ENCODE data around the gene JAZF1. TPM values are rescaled to one million over a fixed set of nuclear protein-coding genes. Genes with fewer than 3 reads are reported as not detected.

JAZF1 gene
- total and polyA plus RNA-seq, 2 of the 8 experiments (the other 6 are each of a cell fraction or from before 2014, with no cell fraction given): 2.6 to 21.8 TPM

GRCh38 chr7:28037220-28038010 is 143.2 kb downstream of the JAZF1 start:
- Histone ChIP-seq H4K5ac (ENCODE audit: insufficient read length, low read depth, low read length) (no peak overlapping the region), H3K9ac (replicated peaks in 1 of 4; ENCODE audit: extremely low read depth in 1 of 4, low read depth in 3 of 4, low read length in 3 of 4) (no peak overlapping the region), H3K23ac (ENCODE audit: insufficient read length) (no peak overlapping the region), H2BK5ac (ENCODE audit: low read depth, low read length) (no peak overlapping the region), H3K14ac (ENCODE audit: insufficient read length) (no peak overlapping the region), H3K56ac (replicated peaks; ENCODE audit: insufficient read length, low read depth, low read length) (no peak overlapping the region), H3K36me3 (ENCODE audit: control insufficient read depth in 2 of 4, insufficient read depth in 4 of 4, low read length in 3 of 4) (no peaks in the 10 kb centered on the region), H2BK15ac (ENCODE audit: low read length) (no peak overlapping the region), H4K8ac (ENCODE audit: extremely low read depth, insufficient read depth, low read length) (no peak overlapping the region), H2BK12ac (ENCODE audit: low read depth, low read length) (no peak overlapping the region), H3K4me1 (replicated peaks in 1 of 4; ENCODE audit: control insufficient read depth in 3 of 4, insufficient read depth in 4 of 4, low read length in 3 of 4) (peaks cover 0 to 3% (median under 1%) of the 10 kb centered on the region in 4 experiments; a peak in 2 of 7 replicates), H3K23me2 (ENCODE audit: low read depth, low read length) (no peaks in the 10 kb centered on the region), H3K79me2 (ENCODE audit: control insufficient read depth in 1 of 2, insufficient read depth in 2 of 2, low read length in 2 of 2) (no peaks in the 10 kb centered on the region), H2BK20ac (ENCODE audit: low read length) (no peak overlapping the region), H2AK5ac (ENCODE audit: low read depth, low read length) (no peak overlapping the region), H3K27me3 (replicated peaks in 1 of 4; ENCODE audit: control insufficient read depth in 3 of 4, extremely low read depth in 1 of 4, insufficient read depth in 3 of 4, low read length in 3 of 4) (no peaks in the 10 kb centered on the region), H3K79me1 (ENCODE audit: low read depth, low read length) (no peaks in the 10 kb centered on the region), H4K91ac (replicated peaks; ENCODE audit: insufficient read length, low read length) (no peak overlapping the region), H3K27ac (ENCODE audit: low read depth, low read length) (no peak overlapping the region), H2AFZ (ENCODE audit: low read length) (no peak overlapping the region), H4K20me1 (replicated peaks in 1 of 2; ENCODE audit: control insufficient read depth in 1 of 2, insufficient read depth in 2 of 2, low read length in 2 of 2) (peaks cover 0 to 3% of the 10 kb centered on the region in 2 experiments), H3K4ac (replicated peaks; ENCODE audit: insufficient read length, low read depth, low read length) (no peak overlapping the region), H3K4me3 (ENCODE audit: extremely low read depth in 1 of 4, insufficient read depth in 2 of 4, low read depth in 3 of 4, low read length in 4 of 4) (no peak overlapping the region), H3K4me2 (ENCODE audit: insufficient read depth in 1 of 2, low read depth in 2 of 2, low read length in 2 of 2) (no peak overlapping the region), H2BK120ac (replicated peaks; ENCODE audit: low read depth, low read length) (no peak overlapping the region), H3K9me3 (ENCODE audit: insufficient read depth in 2 of 2, low read depth in 1 of 2, low read length in 1 of 2) (no peaks in the 10 kb centered on the region), H3K18ac (ENCODE audit: extremely low read depth, low read length) (no peak overlapping the region)
- FAIRE-seq (no peak), DNase-seq (ENCODE audit: low read depth in 1 of 2, low spot score in 2 of 2) (no peak)
- ChIA-PET CTCF (ENCODE audit: partially characterized antibody) (interaction anchor here (2.6 kb wide), 2 partner anchors 25 to 56 kb away, joined by 10 to 14 read pairs; no protein-coding TSS in a partner anchor), POLR2A (ENCODE audit: partially characterized antibody) (no interaction called here)
- 79% methylated on average over 6 of the region's 6 CpGs; no CpG with 5 or more reads in 1 of the 2 experiments for WGBS, 2 experiments (ENCODE audit: extremely low coverage in 1 of 2, insufficient coverage in 1 of 2, insufficient read length in 1 of 2, insufficient replicate concordance in 2 of 2, low coverage in 1 of 2, low lambda C conversion rate in 2 of 2, missing lambda C conversion rate in 1 of 2)
- TF ChIP-seq TBP (IDR thresholded peaks at IDR 0.05; ENCODE audit: low read depth, low read length): no peak
- no peak for TF ChIP-seq RNF2 (IDR thresholded peaks at IDR 0.05; ENCODE audit: borderline replicate concordance, low read depth, low read length, missing control alignments, poor library complexity, severe bottlenecking)
- TF ChIP-seq CTBP2 (IDR thresholded peaks at IDR 0.05; ENCODE audit: borderline replicate concordance, insufficient read depth, insufficient read length, low read length): no peak
- TF ChIP-seq JUN (IDR thresholded peaks at IDR 0.05; ENCODE audit: low read depth, low read length): no peak
- no peak for TF ChIP-seq SIN3A (conservative IDR thresholded peaks at IDR 0.05 in 1 of 2, IDR thresholded peaks at IDR 0.05 in 1 of 2; ENCODE audit: low read depth in 1 of 2, low read length in 2 of 2)
- no peak for TF ChIP-seq TAF7 (optimal IDR thresholded peaks at IDR 0.05; ENCODE audit: borderline replicate concordance, low read depth, low read length)
- no peak for TF ChIP-seq POLR2A (IDR thresholded peaks at IDR 0.05; ENCODE audit: control extremely low read depth in 1 of 2, low read depth in 2 of 2, low read length in 2 of 2)
- TF ChIP-seq EP300 (IDR thresholded peaks at IDR 0.05; ENCODE audit: borderline replicate concordance in 1 of 2, low read depth in 2 of 2, low read length in 2 of 2): no peak
- no peak for TF ChIP-seq FOSL1 (IDR thresholded peaks at IDR 0.05; ENCODE audit: insufficient read depth, low read depth, low read length)

Data from H1 (cell line).